HUES48 (cell line): ENCODE measurements around the gene RPP14.

Experiments used
- H3K27ac ChIP-seq: one replicate; pipeline ENCODE4 v1.7.0; 2013; ENCODE audit warnings: low read depth, low read length, inconsistent platforms
- H3K27me3 ChIP-seq: 2 replicates; pipeline ENCODE4 v1.6.1; 2013; ENCODE audit warnings: mild to moderate bottlenecking, low read length; ENCODE audit not compliant: control insufficient read depth, insufficient read depth
- H3K36me3 ChIP-seq: 2 replicates; pipeline ENCODE4 v1.6.1; 2013; ENCODE audit warnings: low read length; ENCODE audit not compliant: control insufficient read depth, insufficient read depth
- H3K4me1 ChIP-seq: 2 replicates; pipeline ENCODE4 v1.6.1; 2013; ENCODE audit warnings: mild to moderate bottlenecking, low read length; ENCODE audit not compliant: control insufficient read depth, insufficient read depth
- H3K4me3 ChIP-seq: 2 replicates; pipeline ENCODE4 v1.5.1; 2013; ENCODE audit warnings: mild to moderate bottlenecking, low read depth, low read length
- H3K9ac ChIP-seq: 2 replicates; pipeline ENCODE4 v1.6.1; 2013; ENCODE audit warnings: mild to moderate bottlenecking, low read depth, low read length, moderate library complexity
- H3K9me3 ChIP-seq: 2 replicates; pipeline ENCODE4 v1.6.1; 2013; ENCODE audit warnings: low read length; ENCODE audit not compliant: control insufficient read depth, insufficient read depth

Gene RPP14

DNA sequence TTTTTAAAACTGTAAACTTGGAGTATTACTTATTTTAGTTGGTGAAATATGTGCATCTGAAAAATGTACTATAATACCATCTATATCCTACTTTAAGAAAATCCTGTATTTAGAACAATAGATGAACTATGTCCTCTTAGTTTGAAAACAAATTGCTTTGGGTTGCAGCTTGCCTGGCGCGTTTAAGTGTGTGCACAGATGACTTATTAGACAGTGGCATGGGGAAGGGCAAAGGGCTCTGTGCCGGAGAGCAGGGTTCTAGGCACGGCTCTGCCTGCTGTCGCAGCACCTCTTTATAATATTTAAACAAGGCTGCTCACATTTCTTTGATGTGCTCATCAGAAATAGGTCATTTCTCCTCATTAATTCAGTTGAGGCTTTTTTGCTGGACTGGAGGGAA lies 36.6 kb downstream of the RPP14 start:
- H3K9me3 ChIP-seq = no peaks in the 10 kb centered on the region
- no peak overlapping the region for H3K9ac ChIP-seq
- no peaks in the 10 kb centered on the region for H3K4me1 ChIP-seq
- H3K36me3 ChIP-seq = no peaks in the 10 kb centered on the region
- H3K4me3 ChIP-seq = no peak overlapping the region
- no peaks in the 10 kb centered on the region for H3K27me3 ChIP-seq
- H3K27ac ChIP-seq = no peak overlapping the region

GRCh38 chr3:58345457-58345856 lies 39.4 kb downstream of the RPP14 start:
- H3K4me1 ChIP-seq = no peaks in the 10 kb centered on the region
- no peak overlapping the region for H3K9ac ChIP-seq
- no peak overlapping the region for H3K4me3 ChIP-seq
- H3K27ac ChIP-seq = no peak overlapping the region
- no peaks in the 10 kb centered on the region for H3K36me3 ChIP-seq
- no peaks in the 10 kb centered on the region for H3K9me3 ChIP-seq
- H3K27me3 ChIP-seq = no peaks in the 10 kb centered on the region

- no peaks in the 10 kb centered on the region for H3K27me3 ChIP-seq
- H3K36me3 ChIP-seq = no peaks in the 10 kb centered on the region
- H3K9ac ChIP-seq = no peak overlapping the region
- no peaks in the 10 kb centered on the region for H3K9me3 ChIP-seq
- no peak overlapping the region for H3K27ac ChIP-seq
- H3K4me1 ChIP-seq = no peaks in the 10 kb centered on the region
- H3K4me3 ChIP-seq = no peak overlapping the region
These were observed 40.3 kb downstream of the RPP14 start for GRCh38 chr3:58346368-58346767.

- Histone ChIP-seq H3K9me3 (no peaks in the 10 kb centered on the region), H3K27me3 (no peaks in the 10 kb centered on the region), H3K9ac (no peak overlapping the region), H3K36me3 (no peaks in the 10 kb centered on the region), H3K27ac (no peak overlapping the region), H3K4me1 (0 out of 2 replicates have a peak, but pooled peaks cover 4% of the 10 kb centered on the region), H3K4me3 (no peak overlapping the region)
These were observed 41.9 kb downstream of the RPP14 start for GRCh38 chr3:58347984-58348383.

DNA sequence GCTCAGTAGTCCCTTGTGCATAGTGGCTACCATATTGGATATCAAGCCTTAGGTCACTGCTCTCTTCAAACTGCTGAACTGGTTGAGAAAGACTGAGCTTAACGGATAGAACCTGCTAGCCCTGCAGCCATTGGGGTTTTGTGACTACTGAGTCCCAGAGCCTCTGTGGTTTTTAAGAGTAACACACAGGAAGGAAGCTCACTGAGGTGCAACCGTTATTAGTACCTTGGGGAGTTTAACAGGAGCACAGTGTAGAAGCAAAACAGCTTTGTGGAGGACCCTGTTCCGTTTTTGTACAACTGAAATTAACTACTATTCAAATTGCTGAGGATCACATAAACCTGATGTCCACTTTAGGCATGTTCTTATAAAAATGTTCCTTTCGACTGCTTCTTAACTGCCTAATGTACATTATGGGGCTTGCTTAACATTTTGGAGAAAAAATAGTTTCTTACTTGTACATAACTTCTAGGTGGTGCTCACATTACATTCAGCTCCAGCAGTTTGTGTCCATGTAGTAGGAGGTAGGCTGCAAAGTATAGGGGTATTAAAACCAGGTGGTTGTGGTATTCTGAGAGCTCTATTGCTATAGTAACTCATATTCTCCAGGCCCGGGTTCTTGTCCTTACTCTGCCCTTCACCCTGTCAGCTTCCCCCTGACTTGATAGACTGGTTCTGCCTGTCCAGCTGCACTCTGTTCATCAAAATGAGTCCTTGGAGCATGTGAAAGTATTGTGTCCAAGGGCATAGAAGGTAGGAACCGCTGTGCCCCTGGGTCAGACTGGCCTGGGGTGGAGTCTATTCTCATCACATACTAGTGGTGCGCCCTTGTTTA lies 44.0 kb downstream of the RPP14 start:
- no peak overlapping the region for H3K9ac ChIP-seq
- H3K36me3 ChIP-seq = no peaks in the 10 kb centered on the region
- H3K9me3 ChIP-seq = no peaks in the 10 kb centered on the region
- no peak overlapping the region for H3K4me3 ChIP-seq
- H3K27ac ChIP-seq = no peak overlapping the region
- 0 out of 2 replicates have a peak, but pooled peaks cover 4% of the 10 kb centered on the region for H3K4me1 ChIP-seq
- H3K27me3 ChIP-seq = no peaks in the 10 kb centered on the region

- 0 out of 2 replicates have a peak, but pooled peaks cover 4% of the 10 kb centered on the region for H3K4me1 ChIP-seq
- H3K4me3 ChIP-seq = no peak overlapping the region
- H3K27ac ChIP-seq = no peak overlapping the region
- no peaks in the 10 kb centered on the region for H3K9me3 ChIP-seq
- H3K27me3 ChIP-seq = no peaks in the 10 kb centered on the region
- H3K36me3 ChIP-seq = no peaks in the 10 kb centered on the region
- no peak overlapping the region for H3K9ac ChIP-seq
These were observed 44.6 kb downstream of the RPP14 start for GRCh38 chr3:58350627-58351013.

GRCh38 chr3:58351920-58352319 lies 45.9 kb downstream of the RPP14 start:
- H3K4me1 ChIP-seq = 0 out of 2 replicates have a peak, but pooled peaks cover 4% of the 10 kb centered on the region
- no peak overlapping the region for H3K9ac ChIP-seq
- no peak overlapping the region for H3K4me3 ChIP-seq
- H3K27ac ChIP-seq = no peak overlapping the region
- no peaks in the 10 kb centered on the region for H3K27me3 ChIP-seq
- H3K36me3 ChIP-seq = no peaks in the 10 kb centered on the region
- H3K9me3 ChIP-seq = no peaks in the 10 kb centered on the region

DNA sequence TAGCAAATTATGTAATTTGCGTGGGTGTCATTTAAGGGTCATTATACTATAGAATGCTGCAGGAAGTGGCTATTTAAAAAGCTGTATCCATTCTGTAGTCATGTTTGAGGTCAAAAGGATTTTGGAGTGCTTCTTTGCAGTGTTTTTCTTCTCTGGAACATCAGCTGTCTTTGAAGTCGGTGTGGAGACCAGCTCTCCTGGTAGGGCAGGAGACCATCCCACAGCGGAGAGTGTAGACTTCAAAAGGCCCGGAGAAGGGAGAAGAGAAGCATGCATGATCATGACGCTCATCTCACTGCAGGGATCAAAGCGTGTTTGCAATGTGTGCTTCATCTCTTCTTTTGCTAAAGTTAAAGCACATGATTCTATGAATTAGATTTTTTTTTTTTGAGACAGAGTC lies 46.6 kb downstream of the RPP14 start:
- Histone ChIP-seq H3K9me3 (no peaks in the 10 kb centered on the region), H3K4me3 (no peak overlapping the region), H3K27ac (no peak overlapping the region), H3K36me3 (no peaks in the 10 kb centered on the region), H3K4me1 (0 out of 2 replicates have a peak, but pooled peaks cover 4% of the 10 kb centered on the region), H3K9ac (no peak overlapping the region), H3K27me3 (no peaks in the 10 kb centered on the region)

DNA sequence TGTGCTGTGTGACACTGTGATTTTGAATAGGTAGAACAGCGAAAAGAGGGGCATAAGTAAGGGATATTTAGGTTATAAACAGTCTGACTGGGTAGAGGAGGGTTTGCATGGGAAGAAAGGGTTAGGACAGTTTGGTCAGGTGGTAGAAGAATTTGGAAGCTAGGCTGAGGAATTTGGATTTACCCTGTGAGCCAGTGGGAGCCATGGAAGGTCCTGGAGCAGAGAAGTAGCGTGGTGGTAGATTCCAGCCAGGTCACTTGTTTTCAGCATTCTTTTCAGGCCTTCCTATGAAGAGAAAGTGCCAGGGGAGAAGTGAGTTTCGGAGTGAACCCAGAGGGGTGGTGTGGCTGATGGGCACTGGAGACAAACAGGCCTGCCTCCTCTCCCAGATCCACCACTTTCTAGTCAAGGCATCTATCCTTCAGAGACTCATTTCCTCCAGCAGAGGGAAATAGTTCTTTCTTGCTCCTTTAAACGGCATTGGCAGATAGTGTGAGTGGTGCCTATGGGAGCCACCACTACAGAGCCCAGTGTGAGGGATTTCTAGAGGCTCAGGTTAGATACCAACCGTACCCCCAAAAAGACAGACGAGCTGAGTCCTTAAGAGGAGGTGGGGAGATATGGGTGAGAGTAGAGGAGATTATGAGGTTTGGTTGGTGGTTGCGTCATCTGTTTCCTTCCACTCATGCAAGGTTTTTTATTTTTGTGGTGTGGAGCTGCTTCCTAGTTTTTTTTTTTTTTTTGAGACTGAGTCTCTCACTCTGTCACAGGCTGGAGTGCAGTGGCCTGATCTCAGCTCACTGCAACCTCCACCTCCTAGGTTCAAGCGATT lies 47.9 kb downstream of the RPP14 start:
- no peak overlapping the region for H3K27ac ChIP-seq
- no peak overlapping the region for H3K9ac ChIP-seq
- H3K27me3 ChIP-seq = no peaks in the 10 kb centered on the region
- H3K4me1 ChIP-seq = 0 out of 2 replicates have a peak, but pooled peaks cover 4% of the 10 kb centered on the region
- no peak overlapping the region for H3K4me3 ChIP-seq
- no peaks in the 10 kb centered on the region for H3K36me3 ChIP-seq
- no peaks in the 10 kb centered on the region for H3K9me3 ChIP-seq

GRCh38 chr3:58355179-58355578 lies 49.1 kb downstream of the RPP14 start:
- Histone ChIP-seq H3K9me3 (no peaks in the 10 kb centered on the region), H3K27me3 (no peaks in the 10 kb centered on the region), H3K27ac (no peak overlapping the region), H3K4me3 (no peak overlapping the region), H3K36me3 (no peaks in the 10 kb centered on the region), H3K4me1 (0 out of 2 replicates have a peak, but pooled peaks cover 4% of the 10 kb centered on the region), H3K9ac (no peak overlapping the region)

GRCh38 chr3:58356054-58356453 lies 50.0 kb downstream of the RPP14 start:
- Histone ChIP-seq H3K9me3 (no peaks in the 10 kb centered on the region), H3K4me3 (no peak overlapping the region), H3K9ac (no peak overlapping the region), H3K27me3 (no peaks in the 10 kb centered on the region), H3K36me3 (no peaks in the 10 kb centered on the region), H3K27ac (no peak overlapping the region), H3K4me1 (0 out of 2 replicates have a peak, but pooled peaks cover 4% of the 10 kb centered on the region)
